SU-DHL-6 (cell line): Measurements from ENCODE around the gene ENOX2.

Experiments
- EZH2phosphoT487 ChIP-seq: fragments of 200-600 bp; sonication (generic), shearing (Covaris generic); conservative IDR thresholded peaks from 2 replicates; pipeline ENCODE4 v1.6.1; 2018; ENCODE audit warnings: mild to moderate bottlenecking, antibody characterized with exemption, low read length, moderate library complexity, mixed read lengths
- TF ChIP-seq, protein P1 (sequence below): fragments of 200-600 bp; sonication (generic); IDR thresholded peaks from one replicate; pipeline ENCODE4 v1.5.1; 2017; ENCODE audit warnings: antibody characterized with exemption, mild to moderate bottlenecking, low read length, moderate library complexity; ENCODE audit not compliant: insufficient read depth, poor library complexity, severe bottlenecking

DNA sequence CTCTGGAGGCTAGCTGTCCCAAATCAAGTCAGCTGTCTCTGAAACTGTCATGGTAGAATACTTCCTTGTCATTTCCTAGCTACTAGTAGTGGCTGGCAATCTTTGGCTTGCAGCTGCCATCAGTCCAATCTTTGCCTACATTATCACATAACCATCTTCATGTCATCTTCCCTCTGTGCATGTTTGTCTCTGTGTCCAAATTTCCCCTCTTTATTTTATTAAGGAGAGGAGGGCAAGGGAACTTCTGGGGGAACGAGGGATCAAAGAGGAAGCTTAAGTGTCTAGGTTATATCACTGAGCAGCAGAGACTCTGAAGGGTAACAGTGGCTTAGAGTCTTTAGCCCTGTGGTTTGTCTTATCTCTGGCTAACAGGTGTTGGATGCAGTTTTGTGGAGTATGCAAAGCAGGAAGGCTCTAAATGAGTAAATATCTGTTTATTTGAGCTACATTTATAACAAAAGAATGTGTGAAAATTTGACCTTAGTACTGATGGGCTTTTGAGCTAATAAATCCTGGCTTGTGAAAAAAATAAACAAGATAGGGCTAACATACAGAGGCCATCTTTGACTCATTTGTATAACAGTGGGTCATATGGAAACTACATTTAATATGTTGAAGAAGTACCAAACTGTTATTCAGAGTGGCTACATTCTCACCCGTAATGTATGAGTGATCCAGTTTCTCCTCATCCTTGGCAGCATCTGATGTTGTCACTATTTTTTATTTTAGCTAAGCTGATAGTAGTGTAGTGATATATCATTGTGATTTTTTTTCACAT is 49.4 kb upstream of the ENOX2 start:
- TF ChIP-seq, protein P1, sequence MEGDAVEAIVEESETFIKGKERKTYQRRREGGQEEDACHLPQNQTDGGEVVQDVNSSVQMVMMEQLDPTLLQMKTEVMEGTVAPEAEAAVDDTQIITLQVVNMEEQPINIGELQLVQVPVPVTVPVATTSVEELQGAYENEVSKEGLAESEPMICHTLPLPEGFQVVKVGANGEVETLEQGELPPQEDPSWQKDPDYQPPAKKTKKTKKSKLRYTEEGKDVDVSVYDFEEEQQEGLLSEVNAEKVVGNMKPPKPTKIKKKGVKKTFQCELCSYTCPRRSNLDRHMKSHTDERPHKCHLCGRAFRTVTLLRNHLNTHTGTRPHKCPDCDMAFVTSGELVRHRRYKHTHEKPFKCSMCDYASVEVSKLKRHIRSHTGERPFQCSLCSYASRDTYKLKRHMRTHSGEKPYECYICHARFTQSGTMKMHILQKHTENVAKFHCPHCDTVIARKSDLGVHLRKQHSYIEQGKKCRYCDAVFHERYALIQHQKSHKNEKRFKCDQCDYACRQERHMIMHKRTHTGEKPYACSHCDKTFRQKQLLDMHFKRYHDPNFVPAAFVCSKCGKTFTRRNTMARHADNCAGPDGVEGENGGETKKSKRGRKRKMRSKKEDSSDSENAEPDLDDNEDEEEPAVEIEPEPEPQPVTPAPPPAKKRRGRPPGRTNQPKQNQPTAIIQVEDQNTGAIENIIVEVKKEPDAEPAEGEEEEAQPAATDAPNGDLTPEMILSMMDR = no peak
- no peak for TF ChIP-seq EZH2phosphoT487
